ENCODE data around the gene C19orf33. TPM values are rescaled to one million over a fixed set of nuclear protein-coding genes. Genes with fewer than 3 reads are reported as not detected.

C19orf33 gene
- total RNA-seq, 6 experiments from 2014 or later, result 1.8 TPM; not detected in 5

DNA sequence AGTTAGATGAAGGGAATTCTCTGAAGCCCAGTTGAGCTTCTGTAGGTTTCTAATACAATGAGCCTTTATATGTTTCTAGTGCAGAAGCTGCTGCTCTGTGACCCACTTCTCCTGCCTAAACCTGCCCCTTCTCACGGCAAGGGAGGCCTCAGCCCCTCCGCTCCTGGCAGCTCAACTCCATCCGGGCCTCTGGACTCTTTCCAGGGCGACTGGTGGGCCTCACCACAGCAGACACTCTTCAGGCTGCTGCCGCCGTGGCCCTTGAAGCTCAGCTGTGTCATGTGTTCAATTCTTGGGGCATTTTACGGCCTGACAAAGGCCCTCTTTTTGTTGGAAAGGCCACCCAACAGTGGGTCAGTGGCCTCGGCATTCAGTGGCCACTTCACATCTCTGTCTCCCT is 10.0 kb upstream of the C19orf33 start:
- intact Hi-C loops (cut with DNase I), result no loop called here
- no peaks in the 10 kb centered on the region for H3K36me3 ChIP-seq
- H3K9me3 ChIP-seq, result no peaks in the 10 kb centered on the region
- TF ChIP-seq, protein P1, sequence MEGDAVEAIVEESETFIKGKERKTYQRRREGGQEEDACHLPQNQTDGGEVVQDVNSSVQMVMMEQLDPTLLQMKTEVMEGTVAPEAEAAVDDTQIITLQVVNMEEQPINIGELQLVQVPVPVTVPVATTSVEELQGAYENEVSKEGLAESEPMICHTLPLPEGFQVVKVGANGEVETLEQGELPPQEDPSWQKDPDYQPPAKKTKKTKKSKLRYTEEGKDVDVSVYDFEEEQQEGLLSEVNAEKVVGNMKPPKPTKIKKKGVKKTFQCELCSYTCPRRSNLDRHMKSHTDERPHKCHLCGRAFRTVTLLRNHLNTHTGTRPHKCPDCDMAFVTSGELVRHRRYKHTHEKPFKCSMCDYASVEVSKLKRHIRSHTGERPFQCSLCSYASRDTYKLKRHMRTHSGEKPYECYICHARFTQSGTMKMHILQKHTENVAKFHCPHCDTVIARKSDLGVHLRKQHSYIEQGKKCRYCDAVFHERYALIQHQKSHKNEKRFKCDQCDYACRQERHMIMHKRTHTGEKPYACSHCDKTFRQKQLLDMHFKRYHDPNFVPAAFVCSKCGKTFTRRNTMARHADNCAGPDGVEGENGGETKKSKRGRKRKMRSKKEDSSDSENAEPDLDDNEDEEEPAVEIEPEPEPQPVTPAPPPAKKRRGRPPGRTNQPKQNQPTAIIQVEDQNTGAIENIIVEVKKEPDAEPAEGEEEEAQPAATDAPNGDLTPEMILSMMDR (IDR thresholded peaks at IDR 0.05), result no peak
- no peak for TF ChIP-seq POLR2A (IDR thresholded peaks at IDR 0.05)
- no peak for DNase-seq
- H3K4me3 ChIP-seq, result no peak overlapping the region
- 91% methylated on average over 5 of the region's 8 CpGs for WGBS (ENCODE audit: insufficient coverage, low coverage, low lambda C conversion rate, missing lambda C conversion rate)
- no peak for ATAC-seq
- no peaks in the 10 kb centered on the region for H3K27me3 ChIP-seq
- no peak overlapping the region for H3K27ac ChIP-seq
- no peaks in the 10 kb centered on the region for H3K4me1 ChIP-seq

DNA sequence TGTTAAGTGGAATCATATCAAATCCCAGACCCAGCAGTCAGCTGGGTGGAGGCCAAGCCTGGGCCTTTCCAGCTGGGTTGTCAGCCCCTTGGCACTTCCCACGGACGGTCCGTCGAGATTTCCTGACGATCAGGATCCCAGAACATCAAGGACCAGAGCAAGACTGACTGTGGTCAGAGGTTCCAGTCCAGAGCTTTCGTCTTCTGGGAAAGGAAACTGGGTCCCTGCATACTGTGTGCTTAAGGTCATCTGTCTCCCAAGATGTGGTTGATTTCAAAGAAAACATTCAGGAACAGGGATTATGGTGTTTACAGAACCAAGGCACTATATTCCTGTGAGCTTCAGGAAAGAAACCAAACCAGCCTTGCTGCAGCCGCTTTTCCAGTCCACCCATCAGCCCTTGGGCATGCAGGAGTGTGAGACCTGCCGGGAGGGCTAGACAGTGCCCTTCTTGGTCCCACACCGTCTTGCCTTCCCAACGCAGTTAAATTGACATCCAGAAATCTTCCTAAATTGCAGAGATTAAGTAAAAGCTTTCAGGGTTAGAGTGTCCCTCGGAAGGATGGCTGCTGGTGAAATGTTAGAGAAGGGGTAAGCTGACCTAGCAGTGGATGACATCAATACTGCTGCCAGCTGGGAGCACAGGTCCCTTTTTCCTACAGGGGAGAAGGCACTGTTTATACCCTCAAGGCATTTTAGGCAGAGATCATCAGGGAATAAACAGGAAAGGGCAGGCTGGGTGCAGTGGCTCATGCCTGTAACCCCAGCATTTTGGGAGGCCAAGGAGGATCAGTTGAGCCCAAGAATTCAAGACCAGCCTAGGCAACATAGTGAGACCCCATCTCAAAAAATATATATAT is 5.0 kb upstream of the C19orf33 start:
- Histone ChIP-seq H3K4me1 (peaks cover 0 to 10% (median 4%) of the 10 kb centered on the region in 4 donors), H3K9me3 (no peaks in the 10 kb centered on the region), H3K4me3 (no peak overlapping the region), H3K27ac (no peak overlapping the region), H3K36me3 (no peaks in the 10 kb centered on the region), H3K27me3 (no peaks in the 10 kb centered on the region)
- ATAC-seq (no peak), DNase-seq (no peak)
- 93% methylated on average over 6 of the region's 11 CpGs for WGBS (ENCODE audit: insufficient coverage, low coverage, low lambda C conversion rate, missing lambda C conversion rate)
- TF ChIP-seq, protein P1 (IDR thresholded peaks at IDR 0.05), result no peak
- TF ChIP-seq POLR2A (IDR thresholded peaks at IDR 0.05), result no peak
- intact Hi-C loops (cut with DNase I), result no loop called here

DNA sequence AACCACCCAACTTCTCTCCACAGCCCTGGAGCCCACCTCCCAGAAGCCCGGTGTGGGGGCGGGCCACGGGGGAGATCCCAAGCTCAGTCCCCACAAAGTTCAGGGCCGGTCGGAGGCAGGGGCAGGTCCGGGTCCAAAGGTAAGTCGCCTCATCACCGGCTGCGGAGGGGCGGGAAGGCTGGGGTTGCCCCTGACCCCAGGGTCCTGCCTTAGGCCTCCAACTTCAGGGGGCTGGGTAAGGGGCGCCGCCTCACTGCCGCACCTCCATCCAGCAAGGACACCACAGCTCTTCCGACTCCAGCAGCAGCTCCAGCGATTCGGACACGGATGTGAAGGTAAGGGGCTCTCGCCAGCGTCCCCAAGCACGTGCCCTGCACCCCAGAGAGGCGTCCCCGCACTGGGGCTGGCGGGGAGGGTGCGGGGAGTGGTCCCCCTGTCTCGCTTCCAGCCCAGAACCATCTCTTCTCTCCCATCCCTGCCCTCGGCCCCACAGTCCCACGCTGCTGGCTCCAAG is 358 bp downstream of the C19orf33 start:
- intact Hi-C loops (cut with DNase I), result no loop called here
- TF ChIP-seq, protein P1 (IDR thresholded peaks at IDR 0.05), result no peak
- TF ChIP-seq POLR2A (IDR thresholded peaks at IDR 0.05), result no peak
- DNase-seq, result no peak
- Histone ChIP-seq H3K27ac (no peak overlapping the region), H3K36me3 (peaks cover 0 to 3% (median 0%) of the 10 kb centered on the region in 4 donors), H3K4me3 (no peak overlapping the region), H3K4me1 (peaks cover 0 to 10% (median 4%) of the 10 kb centered on the region in 4 donors), H3K9me3 (no peaks in the 10 kb centered on the region), H3K27me3 (no peaks in the 10 kb centered on the region)
- ATAC-seq, result no peak
- WGBS (ENCODE audit: insufficient coverage, low coverage, low lambda C conversion rate, missing lambda C conversion rate), result no CpG with 5 or more reads among the region's 27 CpGs

DNA sequence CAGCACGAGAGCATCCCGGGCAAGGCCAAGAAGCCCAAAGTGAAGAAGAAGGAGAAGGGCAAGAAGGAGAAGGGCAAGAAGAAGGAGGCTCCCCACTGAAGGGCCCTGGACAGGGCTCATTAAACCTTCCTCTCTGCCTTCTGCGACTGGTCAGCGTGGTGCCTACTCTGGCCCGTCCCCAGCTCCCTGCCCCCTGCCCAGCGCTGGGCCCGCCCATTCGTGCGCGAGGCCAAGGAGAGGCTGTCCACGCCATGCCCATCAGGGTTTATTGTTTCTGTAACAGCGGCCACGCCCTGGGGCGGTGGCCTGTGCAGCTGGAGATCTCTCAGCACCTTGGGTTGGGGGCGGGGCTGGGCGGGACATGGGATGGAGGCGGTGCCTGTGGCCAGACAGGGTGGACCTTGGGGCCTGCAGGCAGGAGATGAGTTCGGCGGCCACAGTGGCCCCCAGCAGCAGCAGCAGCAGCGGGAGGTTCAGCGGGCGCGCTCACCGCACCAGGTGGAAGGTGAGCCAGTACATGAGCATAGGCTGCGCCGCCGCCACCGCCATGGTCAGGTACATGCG is 897 bp downstream of the C19orf33 start:
- H3K4me3 ChIP-seq, result no peak overlapping the region
- no peak overlapping the region for H3K27ac ChIP-seq
- no peak for TF ChIP-seq POLR2A (IDR thresholded peaks at IDR 0.05)
- TF ChIP-seq, protein P1 (IDR thresholded peaks at IDR 0.05), result no peak
- no peak for ATAC-seq
- intact Hi-C loops (cut with DNase I), result no loop called here
- no peaks in the 10 kb centered on the region for H3K27me3 ChIP-seq
- peaks cover 0 to 3% (median 0%) of the 10 kb centered on the region in 4 donors for H3K36me3 ChIP-seq
- H3K4me1 ChIP-seq, result peaks cover 0 to 10% (median 4%) of the 10 kb centered on the region in 4 donors
- no peaks in the 10 kb centered on the region for H3K9me3 ChIP-seq
- no peak for DNase-seq
- WGBS (ENCODE audit: insufficient coverage, low coverage, low lambda C conversion rate, missing lambda C conversion rate), result 79% methylated on average over 8 of the region's 29 CpGs
